ENCODE data around the gene ALS2. TPM values are rescaled to one million over a fixed set of nuclear protein-coding genes. Genes with fewer than 3 reads are reported as not detected.

ALS2 gene
- total and polyA plus RNA-seq, 2 of the 8 experiments (the other 6 are each of a cell fraction or from before 2014, with no cell fraction given): 12.1 to 34.5 TPM

DNA sequence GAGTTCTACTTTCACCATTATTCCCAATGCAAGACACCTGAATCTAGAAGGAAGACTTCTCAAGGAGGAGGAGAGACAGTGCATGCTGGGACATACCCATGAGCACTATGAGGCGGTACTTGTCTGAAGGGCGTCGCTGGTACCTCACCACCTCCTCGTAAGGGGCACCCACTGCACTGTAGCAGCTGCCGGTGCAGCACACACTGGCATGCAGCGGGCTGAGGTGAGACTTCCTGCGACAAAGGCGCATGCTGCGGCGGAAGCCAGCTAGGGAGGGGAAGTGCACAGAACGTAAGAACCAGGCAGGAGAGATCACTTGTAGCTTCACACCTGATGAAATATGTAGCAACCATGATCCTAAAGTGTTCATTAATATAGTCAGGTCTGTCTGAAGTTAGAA lies 124.6 kb downstream of the ALS2 start:
- Histone ChIP-seq H3K9ac (replicated peaks in 1 of 4; ENCODE audit: extremely low read depth in 1 of 4, low read depth in 3 of 4, low read length in 3 of 4) (no peak overlapping the region), H4K20me1 (replicated peaks in 1 of 2; ENCODE audit: control insufficient read depth in 1 of 2, insufficient read depth in 2 of 2, low read length in 2 of 2) (no peaks in the 10 kb centered on the region), H3K79me2 (ENCODE audit: control insufficient read depth in 1 of 2, insufficient read depth in 2 of 2, low read length in 2 of 2) (no peaks in the 10 kb centered on the region), H3K4me3 (ENCODE audit: extremely low read depth in 1 of 4, insufficient read depth in 2 of 4, low read depth in 3 of 4, low read length in 4 of 4) (no peak overlapping the region), H2BK5ac (ENCODE audit: low read depth, low read length) (no peak overlapping the region), H2AFZ (ENCODE audit: low read length) (no peak overlapping the region), H3K56ac (replicated peaks; ENCODE audit: insufficient read length, low read depth, low read length) (no peak overlapping the region), H2BK15ac (ENCODE audit: low read length) (no peak overlapping the region), H3K36me3 (ENCODE audit: control insufficient read depth in 2 of 4, insufficient read depth in 4 of 4, low read length in 3 of 4) (no peaks in the 10 kb centered on the region), H2BK120ac (replicated peaks; ENCODE audit: low read depth, low read length) (no peak overlapping the region), H3K4ac (replicated peaks; ENCODE audit: insufficient read length, low read depth, low read length) (no peak overlapping the region), H3K9me3 (ENCODE audit: insufficient read depth in 2 of 2, low read depth in 1 of 2, low read length in 1 of 2) (no peaks in the 10 kb centered on the region), H2BK12ac (ENCODE audit: low read depth, low read length) (no peak overlapping the region), H4K8ac (ENCODE audit: extremely low read depth, insufficient read depth, low read length) (no peak overlapping the region), H4K91ac (replicated peaks; ENCODE audit: insufficient read length, low read length) (no peak overlapping the region), H3K23me2 (ENCODE audit: low read depth, low read length) (no peaks in the 10 kb centered on the region), H3K14ac (ENCODE audit: insufficient read length) (no peak overlapping the region), H3K18ac (ENCODE audit: extremely low read depth, low read length) (no peak overlapping the region), H3K27me3 (replicated peaks in 1 of 4; ENCODE audit: control insufficient read depth in 3 of 4, extremely low read depth in 1 of 4, insufficient read depth in 3 of 4, low read length in 3 of 4) (no peaks in the 10 kb centered on the region), H2BK20ac (ENCODE audit: low read length) (no peak overlapping the region), H4K5ac (ENCODE audit: insufficient read length, low read depth, low read length) (no peak overlapping the region), H3K4me1 (replicated peaks in 1 of 4; ENCODE audit: control insufficient read depth in 3 of 4, insufficient read depth in 4 of 4, low read length in 3 of 4) (no peaks in the 10 kb centered on the region; a peak in 1 of 7 replicates), H3K27ac (ENCODE audit: low read depth, low read length) (no peak overlapping the region), H2AK5ac (ENCODE audit: low read depth, low read length) (no peak overlapping the region), H3K23ac (ENCODE audit: insufficient read length) (no peak overlapping the region), H3K4me2 (ENCODE audit: insufficient read depth in 1 of 2, low read depth in 2 of 2, low read length in 2 of 2) (no peak overlapping the region), H3K79me1 (ENCODE audit: low read depth, low read length) (no peaks in the 10 kb centered on the region)
- WGBS, 2 experiments (ENCODE audit: extremely low coverage in 1 of 2, insufficient coverage in 1 of 2, insufficient read length in 1 of 2, insufficient replicate concordance in 2 of 2, low coverage in 1 of 2, low lambda C conversion rate in 2 of 2, missing lambda C conversion rate in 1 of 2): 92% methylated on average over 11 of the region's 11 CpGs; no CpG with 5 or more reads in 1 of the 2 experiments
- CTCF ChIA-PET (ENCODE audit: partially characterized antibody): interaction anchor here (0.7 to 2.0 kb wide), 2 partner anchors 12 to 191 kb away, joined by 3 to 4 read pairs; no protein-coding TSS in a partner anchor
- DNase-seq (ENCODE audit: low read depth in 1 of 2, low spot score in 2 of 2) (no peak), FAIRE-seq (no peak)
- POLR2A ChIA-PET (ENCODE audit: partially characterized antibody): interaction anchor here (1.6 kb wide), 1 partner anchor 13 kb away, joined by 5 read pairs; the partner anchor contains the start of gene TMEM237
- TF ChIP-seq BCL11A (IDR thresholded peaks at IDR 0.05; ENCODE audit: low read depth in 2 of 2, low read length in 2 of 2): no peak
- TF ChIP-seq BACH1 (IDR thresholded peaks at IDR 0.05; ENCODE audit: low read length): no peak
- no peak for TF ChIP-seq EZH2 (IDR thresholded peaks at IDR 0.05; ENCODE audit: low read depth, low read length, severe bottlenecking)

Data from H1 (cell line).